Esophagus muscularis mucosa (tissue), 3 donors: ENCODE results near the gene MEX3B.

ENCODE experiments used
- CTCF ChIP-seq, 3 experiments: fragments of 200-600 bp in 2 of 3; fragments of 450-650 bp in 1 of 3; sonication (generic) in 2 of 3; IDR thresholded peaks; one replicate each; pipeline ENCODE4 v1.5.1; 2017 to 2019; ENCODE audit warnings: antibody characterized with exemption in 3 of 3, mild to moderate bottlenecking in 2 of 3, moderate library complexity in 1 of 3
- POLR2A ChIP-seq: fragments of 450-650 bp; IDR thresholded peaks from one replicate; pipeline ENCODE4 v1.6.1; 2017; ENCODE audit warnings: antibody characterized with exemption, moderate library complexity, mild to moderate bottlenecking, low read depth

GRCh38 chr15:82039871-82040270 lies 5.9 kb downstream of the MEX3B start:
- no peak for TF ChIP-seq CTCF (IDR thresholded peaks at IDR 0.05)
- TF ChIP-seq POLR2A: no peak
